Transverse colon (tissue), 4 donors: ENCODE data around the gene SCRN3.

Experiments used
- EP300 ChIP-seq: sonication (generic); formaldehyde crosslinking; IDR thresholded peaks from one replicate; pipeline ENCODE4 v1.6.1; 2017; ENCODE audit warnings: antibody characterized with exemption, low read depth
- POLR2A ChIP-seq: fragments of 450-650 bp; IDR thresholded peaks from one replicate; pipeline ENCODE4 v1.6.1; 2016; ENCODE audit warnings: antibody characterized with exemption, mild to moderate bottlenecking, moderate library complexity
- POLR2AphosphoS5 ChIP-seq, 3 donors: sonication (generic); formaldehyde crosslinking; IDR thresholded peaks; one replicate each; pipeline ENCODE4 v1.6.1; 2016; ENCODE audit warnings: antibody characterized with exemption in 3 of 3
- TF ChIP-seq, protein P1 (sequence below), 5 experiments: fragments of 200-600 bp in 3 of 5; fragments of 450-650 bp in 2 of 5; sonication (generic) in 3 of 5; IDR thresholded peaks; 1 replicate in 2 of 5; 2 replicates in 3 of 5; pipeline ENCODE4 v1.5.1; 2016 to 2017; ENCODE audit warnings: antibody characterized with exemption in 5 of 5, inconsistent platforms in 3 of 5, mild to moderate bottlenecking in 2 of 5, moderate library complexity in 1 of 5

DNA sequence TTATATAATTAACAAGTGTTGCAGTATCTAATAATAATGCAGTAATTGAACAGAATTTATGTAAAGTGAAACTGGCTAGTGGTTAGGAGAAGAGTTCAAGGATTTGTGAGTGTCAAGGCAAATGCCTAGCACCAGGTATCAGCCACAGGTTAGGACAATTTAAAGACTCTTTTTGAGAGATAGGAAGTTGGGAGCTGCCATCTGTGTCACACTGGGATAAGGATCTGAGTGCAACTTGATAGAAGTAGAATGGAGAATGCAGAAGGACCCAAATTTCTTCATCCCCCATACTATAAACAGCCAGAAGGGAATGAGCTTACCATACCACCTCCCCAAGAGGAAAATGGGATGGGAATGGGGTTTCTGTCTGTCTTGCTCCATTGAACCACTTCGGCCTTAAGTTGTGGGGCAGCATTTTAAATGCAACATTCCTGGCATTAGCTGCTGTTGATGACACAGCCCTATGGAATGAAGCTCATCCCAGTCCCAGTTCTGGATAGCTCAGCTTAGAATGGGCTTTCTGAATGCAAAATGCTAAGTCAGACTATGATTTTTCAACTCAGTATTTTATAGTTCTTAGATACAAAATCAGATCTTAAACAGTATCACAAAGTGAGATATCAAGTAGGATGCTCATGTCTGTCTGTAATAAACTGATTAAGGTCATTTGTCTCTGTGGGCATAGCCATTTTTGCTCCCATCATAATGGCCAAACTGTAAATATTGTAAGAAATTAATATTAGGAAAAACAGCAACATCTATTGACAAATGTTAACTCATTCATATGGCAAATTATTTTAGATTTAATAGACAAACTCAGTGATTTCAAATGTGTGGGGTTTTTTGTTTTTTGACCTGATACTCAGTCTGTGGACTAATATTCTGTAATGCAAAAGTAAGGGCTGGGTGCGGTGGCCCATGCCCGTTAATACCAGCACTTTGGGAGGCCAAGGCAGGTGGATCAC lies 47.3 kb downstream of the SCRN3 start:
- TF ChIP-seq, protein P1, sequence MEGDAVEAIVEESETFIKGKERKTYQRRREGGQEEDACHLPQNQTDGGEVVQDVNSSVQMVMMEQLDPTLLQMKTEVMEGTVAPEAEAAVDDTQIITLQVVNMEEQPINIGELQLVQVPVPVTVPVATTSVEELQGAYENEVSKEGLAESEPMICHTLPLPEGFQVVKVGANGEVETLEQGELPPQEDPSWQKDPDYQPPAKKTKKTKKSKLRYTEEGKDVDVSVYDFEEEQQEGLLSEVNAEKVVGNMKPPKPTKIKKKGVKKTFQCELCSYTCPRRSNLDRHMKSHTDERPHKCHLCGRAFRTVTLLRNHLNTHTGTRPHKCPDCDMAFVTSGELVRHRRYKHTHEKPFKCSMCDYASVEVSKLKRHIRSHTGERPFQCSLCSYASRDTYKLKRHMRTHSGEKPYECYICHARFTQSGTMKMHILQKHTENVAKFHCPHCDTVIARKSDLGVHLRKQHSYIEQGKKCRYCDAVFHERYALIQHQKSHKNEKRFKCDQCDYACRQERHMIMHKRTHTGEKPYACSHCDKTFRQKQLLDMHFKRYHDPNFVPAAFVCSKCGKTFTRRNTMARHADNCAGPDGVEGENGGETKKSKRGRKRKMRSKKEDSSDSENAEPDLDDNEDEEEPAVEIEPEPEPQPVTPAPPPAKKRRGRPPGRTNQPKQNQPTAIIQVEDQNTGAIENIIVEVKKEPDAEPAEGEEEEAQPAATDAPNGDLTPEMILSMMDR (IDR thresholded peaks at IDR 0.05): no peak
- no peak for TF ChIP-seq POLR2AphosphoS5 (IDR thresholded peaks at IDR 0.05)
- no peak for TF ChIP-seq POLR2A
- no peak for TF ChIP-seq EP300
